Measurements from ENCODE around the gene PTPRN2. TPM values are rescaled to one million over a fixed set of nuclear protein-coding genes. Genes with fewer than 3 reads are reported as not detected.
"Not testable (repeated sequence)": the region's sequence is repeated elsewhere in the genome, so short reads cannot be mapped to it uniquely, and the experiment has no call there.

The PTPRN2 gene
- total and polyA plus RNA-seq, 8 donors, result 12.2 to 49.2 (median 31.8) TPM

DNA sequence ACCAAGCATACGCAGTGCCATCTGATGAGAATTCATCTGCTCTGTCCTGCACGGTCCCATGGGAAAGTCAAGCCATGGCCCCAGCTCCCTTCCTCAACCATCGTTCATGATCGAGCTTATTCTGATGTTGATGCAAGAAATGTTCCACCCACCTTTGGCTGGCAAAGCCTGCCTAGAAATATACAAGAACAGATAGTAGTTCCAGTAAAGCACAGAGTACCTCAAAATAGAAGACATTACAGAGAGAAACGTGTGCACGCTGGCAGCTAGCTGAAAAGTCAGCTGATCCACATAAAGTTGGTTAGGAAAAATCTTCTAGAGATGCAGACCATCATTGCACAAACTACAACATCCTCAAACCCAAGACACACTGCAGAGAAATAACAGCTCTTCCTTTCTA is 127.0 kb downstream of the PTPRN2 start:
- no peaks in the 10 kb centered on the region for H3K4me1 ChIP-seq
- intact Hi-C loops (cut with DNase I), result no loop called here
- H3K27me3 ChIP-seq, result no peaks in the 10 kb centered on the region
- no peak for DNase-seq
- ATAC-seq, result no peak
- H3K27ac ChIP-seq, result no peak overlapping the region
- H3K4me3 ChIP-seq, result no peak overlapping the region
- TF ChIP-seq, protein P1, sequence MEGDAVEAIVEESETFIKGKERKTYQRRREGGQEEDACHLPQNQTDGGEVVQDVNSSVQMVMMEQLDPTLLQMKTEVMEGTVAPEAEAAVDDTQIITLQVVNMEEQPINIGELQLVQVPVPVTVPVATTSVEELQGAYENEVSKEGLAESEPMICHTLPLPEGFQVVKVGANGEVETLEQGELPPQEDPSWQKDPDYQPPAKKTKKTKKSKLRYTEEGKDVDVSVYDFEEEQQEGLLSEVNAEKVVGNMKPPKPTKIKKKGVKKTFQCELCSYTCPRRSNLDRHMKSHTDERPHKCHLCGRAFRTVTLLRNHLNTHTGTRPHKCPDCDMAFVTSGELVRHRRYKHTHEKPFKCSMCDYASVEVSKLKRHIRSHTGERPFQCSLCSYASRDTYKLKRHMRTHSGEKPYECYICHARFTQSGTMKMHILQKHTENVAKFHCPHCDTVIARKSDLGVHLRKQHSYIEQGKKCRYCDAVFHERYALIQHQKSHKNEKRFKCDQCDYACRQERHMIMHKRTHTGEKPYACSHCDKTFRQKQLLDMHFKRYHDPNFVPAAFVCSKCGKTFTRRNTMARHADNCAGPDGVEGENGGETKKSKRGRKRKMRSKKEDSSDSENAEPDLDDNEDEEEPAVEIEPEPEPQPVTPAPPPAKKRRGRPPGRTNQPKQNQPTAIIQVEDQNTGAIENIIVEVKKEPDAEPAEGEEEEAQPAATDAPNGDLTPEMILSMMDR (IDR thresholded peaks at IDR 0.05), result no peak
- 83 to 86% methylated on average over 6 of the region's 6 CpGs for WGBS, 2 donors
- FAIRE-seq, result no peak
- H3K9me3 ChIP-seq, result no peaks in the 10 kb centered on the region
- no peaks in the 10 kb centered on the region for H3K36me3 ChIP-seq

DNA sequence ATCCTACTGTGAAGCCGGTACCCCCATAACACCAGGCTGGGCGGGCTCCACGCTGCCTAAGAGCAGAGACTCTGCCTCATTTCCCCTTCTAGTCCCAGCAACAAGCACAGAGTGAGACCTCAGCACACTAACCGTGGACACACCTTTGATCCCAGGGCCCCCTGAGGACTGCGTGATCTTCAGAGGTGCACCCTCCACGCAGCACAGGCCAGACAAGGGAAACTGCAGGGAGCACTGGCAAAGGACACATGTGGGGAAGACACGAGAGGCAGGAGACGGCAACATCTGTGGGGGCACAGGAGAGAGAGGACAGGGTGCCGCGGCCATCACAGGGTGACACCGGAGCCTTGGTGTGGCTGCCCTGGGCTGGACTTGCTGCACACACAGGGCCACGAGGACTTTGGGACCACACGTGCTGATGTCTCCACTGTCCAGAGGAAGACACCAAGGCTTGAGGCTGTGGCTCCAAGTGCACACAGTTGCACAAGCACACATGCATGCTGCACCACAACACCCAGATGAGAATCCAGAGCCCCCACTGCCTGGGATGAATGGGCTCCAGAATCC is 128.8 kb downstream of the PTPRN2 start:
- Histone ChIP-seq H3K27me3 (no peaks in the 10 kb centered on the region), H3K4me3 (no peak overlapping the region), H3K4me1 (no peaks in the 10 kb centered on the region), H3K27ac (no peak overlapping the region), H3K9me3 (no peaks in the 10 kb centered on the region), H3K36me3 (no peaks in the 10 kb centered on the region)
- no peak for ATAC-seq
- 80 to 92% methylated on average over 13 of the region's 13 CpGs for WGBS, 2 donors
- DNase-seq, result no peak
- no peak for FAIRE-seq
- intact Hi-C loops (cut with DNase I), result no loop called here
- TF ChIP-seq, protein P1 (IDR thresholded peaks at IDR 0.05), result no peak

DNA sequence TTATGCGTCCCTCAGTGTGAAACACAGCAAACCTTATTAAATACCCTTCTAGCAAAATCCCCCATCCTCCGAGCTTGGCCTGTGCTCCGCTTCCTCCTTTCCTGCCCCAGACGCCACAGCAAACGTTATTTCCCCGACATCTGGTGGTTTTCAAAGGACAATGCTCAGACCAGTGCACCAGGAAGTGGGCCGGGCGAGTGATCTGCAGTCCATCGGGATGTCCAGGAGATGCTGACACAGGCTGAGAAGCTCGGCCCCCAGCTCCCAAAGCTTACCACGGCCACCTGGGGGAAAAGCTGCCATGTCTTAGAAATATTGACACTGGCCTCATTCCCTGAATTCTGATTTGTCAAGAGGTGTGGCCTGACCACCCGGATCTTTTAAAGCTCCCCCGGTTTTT is 129.5 kb downstream of the PTPRN2 start:
- FAIRE-seq, result no peak
- no peak for DNase-seq

DNA sequence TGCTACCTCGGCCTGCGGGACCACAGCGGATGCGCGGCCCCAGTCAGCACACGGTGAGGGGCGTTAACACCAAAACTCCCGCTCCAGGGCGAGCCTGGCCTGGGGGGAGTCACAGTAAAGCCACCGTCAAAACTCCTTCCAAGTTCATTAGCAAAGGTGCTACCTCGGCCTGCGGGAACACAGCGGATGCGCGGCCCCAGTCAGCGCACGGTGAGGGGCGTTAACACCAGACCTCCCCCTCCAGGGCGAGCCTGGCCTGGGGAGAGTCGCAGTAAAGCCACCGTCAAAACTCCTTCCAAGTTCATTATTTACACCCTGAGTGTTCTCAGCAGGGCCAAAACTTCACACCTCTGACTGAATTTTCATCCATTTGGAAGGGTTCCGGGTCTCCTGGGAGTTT is 130.0 kb downstream of the PTPRN2 start:
- H3K9me3 ChIP-seq; intact Hi-C loops (cut with DNase I); H3K36me3 ChIP-seq; H3K4me3 ChIP-seq; FAIRE-seq; DNase-seq; H3K4me1 ChIP-seq; H3K27me3 ChIP-seq; H3K27ac ChIP-seq; ATAC-seq: not testable (repeated sequence)
- 85 to 93% methylated on average over 21 to 22 of the region's 22 CpGs for WGBS, 2 donors

More for the DNA sequence above, 129.5 kb downstream of the PTPRN2 start:
- no peaks in the 10 kb centered on the region for H3K9me3 ChIP-seq
- H3K4me3 ChIP-seq, result no peak overlapping the region
- H3K4me1 ChIP-seq, result no peaks in the 10 kb centered on the region
- intact Hi-C loops (cut with DNase I), result no loop called here
- H3K27ac ChIP-seq, result no peak overlapping the region
- H3K36me3 ChIP-seq, result no peaks in the 10 kb centered on the region
- TF ChIP-seq, protein P1 (IDR thresholded peaks at IDR 0.05), result no peak
- no peak for ATAC-seq
- no peaks in the 10 kb centered on the region for H3K27me3 ChIP-seq
- WGBS, 2 donors, result 73 to 76% methylated on average over 13 of the region's 13 CpGs

DNA sequence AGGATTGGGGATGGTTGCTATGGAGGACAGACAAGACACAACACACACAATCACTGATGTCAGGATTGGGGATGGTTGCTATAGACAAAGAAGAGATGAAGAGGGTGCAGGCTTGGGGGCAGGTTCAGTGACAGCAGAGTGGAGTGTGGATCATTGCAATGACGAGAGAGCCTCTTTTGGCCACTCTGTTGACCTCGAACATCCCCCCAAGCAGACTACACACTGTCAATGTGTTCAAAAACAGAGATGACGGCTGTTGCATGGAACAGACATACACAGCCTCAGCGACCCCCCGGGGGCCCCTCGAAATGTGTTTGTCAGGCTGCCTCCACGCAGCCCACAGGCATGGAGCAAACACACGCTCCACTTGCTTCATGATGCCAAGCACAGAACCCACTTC is 133.0 kb downstream of the PTPRN2 start:
- 87 to 95% methylated on average over 8 of the region's 8 CpGs for WGBS, 2 donors
- DNase-seq (no peak), FAIRE-seq (no peak), ATAC-seq (no peak)
- H3K27ac ChIP-seq, result no peak overlapping the region
- intact Hi-C loops (cut with DNase I), result no loop called here
- H3K4me1 ChIP-seq, result no peaks in the 10 kb centered on the region
- no peaks in the 10 kb centered on the region for H3K27me3 ChIP-seq
- TF ChIP-seq, protein P1 (IDR thresholded peaks at IDR 0.05), result no peak
- no peaks in the 10 kb centered on the region for H3K9me3 ChIP-seq
- H3K36me3 ChIP-seq, result no peaks in the 10 kb centered on the region
- H3K4me3 ChIP-seq, result no peak overlapping the region
